Measurements from ENCODE around the gene WNT3A.

The WNT3A gene

DNA sequence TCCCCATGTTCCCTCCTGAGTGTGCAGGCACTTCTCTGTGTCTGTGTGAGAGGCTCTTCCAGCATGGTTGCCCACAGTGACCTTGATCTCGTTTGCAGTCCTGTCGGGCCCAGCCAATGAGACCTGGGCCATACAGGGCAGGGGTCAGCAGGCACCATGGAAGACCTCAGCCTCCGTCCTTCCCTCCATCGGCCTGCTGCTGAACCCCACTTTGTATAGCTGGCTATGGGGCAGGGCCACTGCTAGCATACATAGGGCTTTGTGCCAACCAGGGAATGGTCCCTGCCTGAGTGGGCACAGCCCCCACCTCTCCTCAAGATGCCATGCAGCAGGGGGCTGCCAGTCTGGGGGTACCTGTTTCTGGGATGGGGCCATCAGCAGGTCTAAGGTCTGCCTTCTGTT lies 92.5 kb downstream of the WNT3A start (continued):
- TF ChIP-seq, protein P1, sequence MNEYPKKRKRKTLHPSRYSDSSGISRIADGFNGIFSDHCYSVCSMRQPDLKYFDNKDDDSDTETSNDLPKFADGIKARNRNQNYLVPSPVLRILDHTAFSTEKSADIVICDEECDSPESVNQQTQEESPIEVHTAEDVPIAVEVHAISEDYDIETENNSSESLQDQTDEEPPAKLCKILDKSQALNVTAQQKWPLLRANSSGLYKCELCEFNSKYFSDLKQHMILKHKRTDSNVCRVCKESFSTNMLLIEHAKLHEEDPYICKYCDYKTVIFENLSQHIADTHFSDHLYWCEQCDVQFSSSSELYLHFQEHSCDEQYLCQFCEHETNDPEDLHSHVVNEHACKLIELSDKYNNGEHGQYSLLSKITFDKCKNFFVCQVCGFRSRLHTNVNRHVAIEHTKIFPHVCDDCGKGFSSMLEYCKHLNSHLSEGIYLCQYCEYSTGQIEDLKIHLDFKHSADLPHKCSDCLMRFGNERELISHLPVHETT (tag by site-specific recombination; IDR thresholded peaks at IDR 0.05), result no peak
- TF ChIP-seq, protein P2, sequence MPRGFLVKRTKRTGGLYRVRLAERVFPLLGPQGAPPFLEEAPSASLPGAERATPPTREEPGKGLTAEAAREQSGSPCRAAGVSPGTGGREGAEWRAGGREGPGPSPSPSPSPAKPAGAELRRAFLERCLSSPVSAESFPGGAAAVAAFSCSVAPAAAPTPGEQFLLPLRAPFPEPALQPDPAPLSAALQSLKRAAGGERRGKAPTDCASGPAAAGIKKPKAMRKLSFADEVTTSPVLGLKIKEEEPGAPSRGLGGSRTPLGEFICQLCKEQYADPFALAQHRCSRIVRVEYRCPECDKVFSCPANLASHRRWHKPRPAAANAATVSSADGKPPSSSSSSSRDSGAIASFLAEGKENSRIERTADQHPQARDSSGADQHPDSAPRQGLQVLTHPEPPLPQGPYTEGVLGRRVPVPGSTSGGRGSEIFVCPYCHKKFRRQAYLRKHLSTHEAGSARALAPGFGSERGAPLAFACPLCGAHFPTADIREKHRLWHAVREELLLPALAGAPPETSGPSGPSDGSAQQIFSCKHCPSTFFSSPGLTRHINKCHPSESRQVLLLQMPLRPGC (tag by site-specific recombination; IDR thresholded peaks at IDR 0.05), result no peak
- TF ChIP-seq ZNF76 (tag by site-specific recombination; IDR thresholded peaks at IDR 0.05; ENCODE audit: borderline replicate concordance, low read depth) (no peak), ZNF514 (tag by site-specific recombination; IDR thresholded peaks at IDR 0.05) (no peak), TCF7L2 (IDR thresholded peaks at IDR 0.05; ENCODE audit: borderline replicate concordance, low read depth, low read length) (no peak)

DNA sequence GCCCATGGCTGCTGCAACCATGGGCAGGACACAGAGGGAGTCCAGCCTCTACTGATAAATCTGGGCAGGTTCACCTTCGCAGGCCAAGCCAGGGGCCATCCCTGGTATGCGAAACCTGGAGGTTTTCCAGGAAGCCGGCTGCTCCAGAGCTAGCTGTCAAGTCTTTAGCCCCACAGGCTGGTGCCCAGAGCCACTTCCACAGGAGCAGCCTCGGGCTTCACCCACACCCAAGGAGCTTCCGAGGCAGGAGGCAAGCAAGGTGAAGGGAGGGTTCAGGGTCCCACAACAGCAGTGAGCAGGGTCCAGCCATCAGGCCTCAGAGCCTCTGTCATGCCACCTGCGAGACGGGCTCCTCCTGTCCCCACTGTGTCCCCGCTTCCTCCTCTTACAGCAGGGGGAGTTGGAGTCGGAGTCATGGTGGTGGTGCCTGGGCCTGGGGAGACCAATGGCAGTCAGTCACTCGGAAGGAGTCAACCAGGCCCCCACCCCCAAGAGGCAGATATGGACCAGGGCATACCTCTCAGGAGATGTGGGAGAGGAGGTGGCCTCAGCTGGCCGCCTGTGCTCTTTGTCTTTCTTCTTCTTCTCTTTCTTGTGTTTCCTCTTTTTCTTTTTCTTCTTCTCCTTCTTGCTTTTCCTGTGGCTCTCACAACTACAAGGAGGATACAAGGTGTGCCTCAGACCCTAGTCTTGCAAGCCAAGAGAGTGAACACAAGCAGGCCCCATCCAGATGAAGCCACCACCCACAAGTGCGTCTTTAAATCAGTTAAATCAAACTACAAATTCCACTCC lies 94.2 kb downstream of the WNT3A start:
- Histone ChIP-seq H3K36me3 (ENCODE audit: control insufficient read depth in 2 of 2, insufficient read depth in 1 of 2, low read length in 2 of 2) (peaks cover 6 to 68% of the 10 kb centered on the region in 2 experiments; a peak in 2 of 3 replicates), H3K9me3 (ENCODE audit: control insufficient read depth, insufficient read depth, low read depth, low read length) (no peaks in the 10 kb centered on the region), H3K4me1 (ENCODE audit: control insufficient read depth, insufficient read depth, low read length) (no peaks in the 10 kb centered on the region; the same call in 1 of the 2 replicates), H3K27ac (ENCODE audit: extremely low read depth, low read depth, low read length) (peak overlapping the region; percentile 82), H3K4me3 (ENCODE audit: low read depth, low read length) (no peak overlapping the region)
- CTCF ChIA-PET, result interaction anchor here (1.3 to 4.3 kb wide), 2 partner anchors 102 to 339 kb away, joined by 3 to 20 read pairs; no protein-coding TSS in a partner anchor
- POLR2A ChIA-PET, result interaction anchor here (0.7 to 4.5 kb wide), 5 partner anchors 7 to 333 kb away, joined by 3 to 21 read pairs (median 4); partner anchors contain the start of gene ARF1
- TF ChIP-seq ZNF561 (tag by site-specific recombination; IDR thresholded peaks at IDR 0.05; ENCODE audit: borderline replicate concordance), result no peak
- TF ChIP-seq IKZF3 (tag by site-specific recombination; IDR thresholded peaks at IDR 0.05), result peak; percentile 44; the same call in 1 of the 2 replicates
- no peak for TF ChIP-seq BCL11A (tag by site-specific recombination; IDR thresholded peaks at IDR 0.05; ENCODE audit: low read depth)
- TF ChIP-seq, protein P3, sequence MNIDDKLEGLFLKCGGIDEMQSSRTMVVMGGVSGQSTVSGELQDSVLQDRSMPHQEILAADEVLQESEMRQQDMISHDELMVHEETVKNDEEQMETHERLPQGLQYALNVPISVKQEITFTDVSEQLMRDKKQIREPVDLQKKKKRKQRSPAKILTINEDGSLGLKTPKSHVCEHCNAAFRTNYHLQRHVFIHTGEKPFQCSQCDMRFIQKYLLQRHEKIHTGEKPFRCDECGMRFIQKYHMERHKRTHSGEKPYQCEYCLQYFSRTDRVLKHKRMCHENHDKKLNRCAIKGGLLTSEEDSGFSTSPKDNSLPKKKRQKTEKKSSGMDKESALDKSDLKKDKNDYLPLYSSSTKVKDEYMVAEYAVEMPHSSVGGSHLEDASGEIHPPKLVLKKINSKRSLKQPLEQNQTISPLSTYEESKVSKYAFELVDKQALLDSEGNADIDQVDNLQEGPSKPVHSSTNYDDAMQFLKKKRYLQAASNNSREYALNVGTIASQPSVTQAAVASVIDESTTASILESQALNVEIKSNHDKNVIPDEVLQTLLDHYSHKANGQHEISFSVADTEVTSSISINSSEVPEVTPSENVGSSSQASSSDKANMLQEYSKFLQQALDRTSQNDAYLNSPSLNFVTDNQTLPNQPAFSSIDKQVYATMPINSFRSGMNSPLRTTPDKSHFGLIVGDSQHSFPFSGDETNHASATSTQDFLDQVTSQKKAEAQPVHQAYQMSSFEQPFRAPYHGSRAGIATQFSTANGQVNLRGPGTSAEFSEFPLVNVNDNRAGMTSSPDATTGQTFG (tag by site-specific recombination; IDR thresholded peaks at IDR 0.05; ENCODE audit: borderline replicate concordance), result no peak
- TF ChIP-seq, protein P4, sequence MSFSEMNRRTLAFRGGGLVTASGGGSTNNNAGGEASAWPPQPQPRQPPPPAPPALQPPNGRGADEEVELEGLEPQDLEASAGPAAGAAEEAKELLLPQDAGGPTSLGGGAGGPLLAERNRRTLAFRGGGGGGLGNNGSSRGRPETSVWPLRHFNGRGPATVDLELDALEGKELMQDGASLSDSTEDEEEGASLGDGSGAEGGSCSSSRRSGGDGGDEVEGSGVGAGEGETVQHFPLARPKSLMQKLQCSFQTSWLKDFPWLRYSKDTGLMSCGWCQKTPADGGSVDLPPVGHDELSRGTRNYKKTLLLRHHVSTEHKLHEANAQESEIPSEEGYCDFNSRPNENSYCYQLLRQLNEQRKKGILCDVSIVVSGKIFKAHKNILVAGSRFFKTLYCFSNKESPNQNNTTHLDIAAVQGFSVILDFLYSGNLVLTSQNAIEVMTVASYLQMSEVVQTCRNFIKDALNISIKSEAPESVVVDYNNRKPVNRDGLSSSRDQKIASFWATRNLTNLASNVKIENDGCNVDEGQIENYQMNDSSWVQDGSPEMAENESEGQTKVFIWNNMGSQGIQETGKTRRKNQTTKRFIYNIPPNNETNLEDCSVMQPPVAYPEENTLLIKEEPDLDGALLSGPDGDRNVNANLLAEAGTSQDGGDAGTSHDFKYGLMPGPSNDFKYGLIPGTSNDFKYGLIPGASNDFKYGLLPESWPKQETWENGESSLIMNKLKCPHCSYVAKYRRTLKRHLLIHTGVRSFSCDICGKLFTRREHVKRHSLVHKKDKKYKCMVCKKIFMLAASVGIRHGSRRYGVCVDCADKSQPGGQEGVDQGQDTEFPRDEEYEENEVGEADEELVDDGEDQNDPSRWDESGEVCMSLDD (tag by site-specific recombination; IDR thresholded peaks at IDR 0.05), result no peak
- TF ChIP-seq, protein P5, sequence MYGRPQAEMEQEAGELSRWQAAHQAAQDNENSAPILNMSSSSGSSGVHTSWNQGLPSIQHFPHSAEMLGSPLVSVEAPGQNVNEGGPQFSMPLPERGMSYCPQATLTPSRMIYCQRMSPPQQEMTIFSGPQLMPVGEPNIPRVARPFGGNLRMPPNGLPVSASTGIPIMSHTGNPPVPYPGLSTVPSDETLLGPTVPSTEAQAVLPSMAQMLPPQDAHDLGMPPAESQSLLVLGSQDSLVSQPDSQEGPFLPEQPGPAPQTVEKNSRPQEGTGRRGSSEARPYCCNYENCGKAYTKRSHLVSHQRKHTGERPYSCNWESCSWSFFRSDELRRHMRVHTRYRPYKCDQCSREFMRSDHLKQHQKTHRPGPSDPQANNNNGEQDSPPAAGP (tag by site-specific recombination; IDR thresholded peaks at IDR 0.05), result 0 out of 2 replicates have a peak, but pooled peaks have one; percentile 9
- no peak for TF ChIP-seq ZNF133 (tag by site-specific recombination; IDR thresholded peaks at IDR 0.05)
- TF ChIP-seq, protein P6, sequence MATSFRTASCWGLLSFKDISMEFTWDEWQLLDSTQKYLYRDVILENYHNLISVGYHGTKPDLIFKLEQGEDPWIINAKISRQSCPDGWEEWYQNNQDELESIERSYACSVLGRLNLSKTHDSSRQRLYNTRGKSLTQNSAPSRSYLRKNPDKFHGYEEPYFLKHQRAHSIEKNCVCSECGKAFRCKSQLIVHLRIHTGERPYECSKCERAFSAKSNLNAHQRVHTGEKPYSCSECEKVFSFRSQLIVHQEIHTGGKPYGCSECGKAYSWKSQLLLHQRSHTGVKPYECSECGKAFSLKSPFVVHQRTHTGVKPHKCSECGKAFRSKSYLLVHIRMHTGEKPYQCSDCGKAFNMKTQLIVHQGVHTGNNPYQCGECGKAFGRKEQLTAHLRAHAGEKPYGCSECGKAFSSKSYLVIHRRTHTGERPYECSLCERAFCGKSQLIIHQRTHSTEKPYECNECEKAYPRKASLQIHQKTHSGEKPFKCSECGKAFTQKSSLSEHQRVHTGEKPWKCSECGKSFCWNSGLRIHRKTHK (tag by site-specific recombination; IDR thresholded peaks at IDR 0.05), result no peak
- TF ChIP-seq GLIS2 (tag by site-specific recombination; IDR thresholded peaks at IDR 0.05), result peak; percentile 8; the same call in 1 of the 2 replicates
- no peak for TF ChIP-seq SP3 (tag by site-specific recombination; IDR thresholded peaks at IDR 0.05)
- no peak for TF ChIP-seq ZNF211 (tag by site-specific recombination; IDR thresholded peaks at IDR 0.05; ENCODE audit: low read depth)
- TF ChIP-seq, protein P7, sequence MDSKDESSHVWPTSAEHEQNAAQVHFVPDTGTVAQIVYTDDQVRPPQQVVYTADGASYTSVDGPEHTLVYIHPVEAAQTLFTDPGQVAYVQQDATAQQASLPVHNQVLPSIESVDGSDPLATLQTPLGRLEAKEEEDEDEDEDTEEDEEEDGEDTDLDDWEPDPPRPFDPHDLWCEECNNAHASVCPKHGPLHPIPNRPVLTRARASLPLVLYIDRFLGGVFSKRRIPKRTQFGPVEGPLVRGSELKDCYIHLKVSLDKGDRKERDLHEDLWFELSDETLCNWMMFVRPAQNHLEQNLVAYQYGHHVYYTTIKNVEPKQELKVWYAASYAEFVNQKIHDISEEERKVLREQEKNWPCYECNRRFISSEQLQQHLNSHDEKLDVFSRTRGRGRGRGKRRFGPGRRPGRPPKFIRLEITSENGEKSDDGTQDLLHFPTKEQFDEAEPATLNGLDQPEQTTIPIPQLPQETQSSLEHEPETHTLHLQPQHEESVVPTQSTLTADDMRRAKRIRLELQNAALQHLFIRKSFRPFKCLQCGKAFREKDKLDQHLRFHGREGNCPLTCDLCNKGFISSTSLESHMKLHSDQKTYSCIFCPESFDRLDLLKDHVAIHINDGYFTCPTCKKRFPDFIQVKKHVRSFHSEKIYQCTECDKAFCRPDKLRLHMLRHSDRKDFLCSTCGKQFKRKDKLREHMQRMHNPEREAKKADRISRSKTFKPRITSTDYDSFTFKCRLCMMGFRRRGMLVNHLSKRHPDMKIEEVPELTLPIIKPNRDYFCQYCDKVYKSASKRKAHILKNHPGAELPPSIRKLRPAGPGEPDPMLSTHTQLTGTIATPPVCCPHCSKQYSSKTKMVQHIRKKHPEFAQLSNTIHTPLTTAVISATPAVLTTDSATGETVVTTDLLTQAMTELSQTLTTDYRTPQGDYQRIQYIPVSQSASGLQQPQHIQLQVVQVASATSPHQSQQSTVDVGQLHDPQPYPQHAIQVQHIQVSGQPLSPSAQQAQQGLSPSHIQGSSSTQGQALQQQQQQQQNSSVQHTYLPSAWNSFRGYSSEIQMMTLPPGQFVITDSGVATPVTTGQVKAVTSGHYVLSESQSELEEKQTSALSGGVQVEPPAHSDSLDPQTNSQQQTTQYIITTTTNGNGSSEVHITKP (tag by site-specific recombination; IDR thresholded peaks at IDR 0.05), result no peak
- no peak for TF ChIP-seq KLF8 (tag by site-specific recombination; IDR thresholded peaks at IDR 0.05)
- no peak for TF ChIP-seq ZNF221 (tag by site-specific recombination; IDR thresholded peaks at IDR 0.05; ENCODE audit: borderline replicate concordance)
